ENCODE data around the gene TRIM72.

Gene TRIM72

GRCh38 chr16:31186930-31187807, 26.8 kb upstream of the TRIM72 start:
- Histone ChIP-seq H3K9me3 (ENCODE audit: insufficient read depth, low read depth, low read length) (no peaks in the 10 kb centered on the region), H2AFZ (ENCODE audit: low read length) (no peak overlapping the region), H3K9ac (ENCODE audit: low read depth, low read length, poor library complexity, severe bottlenecking) (no peak overlapping the region), H3K36me3 (ENCODE audit: insufficient read depth, low read length) (peaks cover 100% of the 10 kb centered on the region), H3K27me3 (ENCODE audit: insufficient read depth, low read length, poor library complexity, severe bottlenecking) (no peaks in the 10 kb centered on the region), H3K9me2 (replicated peaks; ENCODE audit: low read depth, low read length) (no peaks in the 10 kb centered on the region), H3K4me2 (ENCODE audit: low read depth, low read length, poor library complexity, severe bottlenecking) (peak overlapping the region; percentile 95), H3K79me2 (ENCODE audit: insufficient read depth, low read length) (peaks cover 100% of the 10 kb centered on the region), H3K4me1 (ENCODE audit: insufficient read depth, low read length, poor library complexity, severe bottlenecking) (peaks cover 54% of the 10 kb centered on the region), H4K20me1 (ENCODE audit: insufficient read depth, low read length, poor library complexity, severe bottlenecking) (peaks cover 99% of the 10 kb centered on the region), H3K4me3 (ENCODE audit: low read length, poor library complexity, severe bottlenecking) (peak overlapping the region; percentile 65), H3F3A (ENCODE audit: low read depth) (peaks cover 10% of the 10 kb centered on the region; the same call in 1 of the 2 replicates)
- TF ChIP-seq EZH2phosphoT487 (IDR thresholded peaks at IDR 0.05; ENCODE audit: borderline replicate concordance) (no peak), CTCF (conservative IDR thresholded peaks at IDR 0.05; ENCODE audit: low read length) (no peak)

GRCh38 chr16:31187808-31188189, 26.1 kb upstream of the TRIM72 start:
- H3K36me3 ChIP-seq (ENCODE audit: insufficient read depth, low read length) = peaks cover 100% of the 10 kb centered on the region
- no peaks in the 10 kb centered on the region for H3K9me2 ChIP-seq (replicated peaks; ENCODE audit: low read depth, low read length)
- H3F3A ChIP-seq (ENCODE audit: low read depth) = peaks cover 10% of the 10 kb centered on the region; the same call in 1 of the 2 replicates
- H4K20me1 ChIP-seq (ENCODE audit: insufficient read depth, low read length, poor library complexity, severe bottlenecking) = peaks cover 95% of the 10 kb centered on the region
- no peak overlapping the region for H3K9ac ChIP-seq (ENCODE audit: low read depth, low read length, poor library complexity, severe bottlenecking)
- H2AFZ ChIP-seq (ENCODE audit: low read length) = no peak overlapping the region
- H3K79me2 ChIP-seq (ENCODE audit: insufficient read depth, low read length) = peaks cover 100% of the 10 kb centered on the region
- H3K27me3 ChIP-seq (ENCODE audit: insufficient read depth, low read length, poor library complexity, severe bottlenecking) = no peaks in the 10 kb centered on the region
- H3K9me3 ChIP-seq (ENCODE audit: insufficient read depth, low read depth, low read length) = no peaks in the 10 kb centered on the region
- peaks cover 54% of the 10 kb centered on the region for H3K4me1 ChIP-seq (ENCODE audit: insufficient read depth, low read length, poor library complexity, severe bottlenecking)
- peak overlapping the region; percentile 95 for H3K4me2 ChIP-seq (ENCODE audit: low read depth, low read length, poor library complexity, severe bottlenecking)
- no peak for TF ChIP-seq CTCF (conservative IDR thresholded peaks at IDR 0.05; ENCODE audit: low read length)
- TF ChIP-seq EZH2phosphoT487 (IDR thresholded peaks at IDR 0.05; ENCODE audit: borderline replicate concordance) = no peak
- peak overlapping the region; percentile 65 for H3K4me3 ChIP-seq (ENCODE audit: low read length, poor library complexity, severe bottlenecking)

GRCh38 chr16:31188450-31189411, 25.2 kb upstream of the TRIM72 start:
- peaks cover 100% of the 10 kb centered on the region for H3K36me3 ChIP-seq (ENCODE audit: insufficient read depth, low read length)
- TF ChIP-seq EZH2phosphoT487 (IDR thresholded peaks at IDR 0.05; ENCODE audit: borderline replicate concordance) (no peak), CTCF (conservative IDR thresholded peaks at IDR 0.05; ENCODE audit: low read length) (no peak)
- H3K4me1 ChIP-seq (ENCODE audit: insufficient read depth, low read length, poor library complexity, severe bottlenecking) = peaks cover 45% of the 10 kb centered on the region
- no peaks in the 10 kb centered on the region for H3K27me3 ChIP-seq (ENCODE audit: insufficient read depth, low read length, poor library complexity, severe bottlenecking)
- peaks cover 95% of the 10 kb centered on the region for H4K20me1 ChIP-seq (ENCODE audit: insufficient read depth, low read length, poor library complexity, severe bottlenecking)
- no peak overlapping the region for H2AFZ ChIP-seq (ENCODE audit: low read length)
- H3K9ac ChIP-seq (ENCODE audit: low read depth, low read length, poor library complexity, severe bottlenecking) = no peak overlapping the region
- peaks cover 10% of the 10 kb centered on the region; the same call in 1 of the 2 replicates for H3F3A ChIP-seq (ENCODE audit: low read depth)
- H3K9me2 ChIP-seq (replicated peaks; ENCODE audit: low read depth, low read length) = no peaks in the 10 kb centered on the region
- peak overlapping the region; percentile 95 for H3K4me2 ChIP-seq (ENCODE audit: low read depth, low read length, poor library complexity, severe bottlenecking)
- H3K4me3 ChIP-seq (ENCODE audit: low read length, poor library complexity, severe bottlenecking) = peak overlapping the region; percentile 5
- H3K79me2 ChIP-seq (ENCODE audit: insufficient read depth, low read length) = peaks cover 98% of the 10 kb centered on the region
- no peaks in the 10 kb centered on the region for H3K9me3 ChIP-seq (ENCODE audit: insufficient read depth, low read depth, low read length)
